ENCODE data around the gene PTPN12.

GRCh38 chr7:77658928-77659327, 121.8 kb downstream of the PTPN12 start:
- TF ChIP-seq CTCF (conservative IDR thresholded peaks at IDR 0.05; ENCODE audit: low read length): no peak
- no peak for TF ChIP-seq EZH2phosphoT487 (IDR thresholded peaks at IDR 0.05; ENCODE audit: borderline replicate concordance)
